NCI-H82 (cell line): ENCODE results near the gene TTLL8.
"Not testable (repeated sequence)": the region's sequence is repeated elsewhere in the genome, so short reads cannot be mapped to it uniquely, and the experiment has no call there.

Experiments
- DNase-seq: peaks from one replicate; lab custom pipeline; 2025; lab: John Stamatoyannopoulos, UW

TTLL8 gene

GRCh38 chr22:50058061-50058905 lies at the start of gene TTLL8:
Gene TTLL8 (minus strand): TSS chr22:50058298.
- DNase-seq = no peak

GRCh38 chr22:50107529-50107928 lies 49.4 kb upstream of the TTLL8 start:
- DNase-seq = no peak

- no peak for DNase-seq
These were observed 47.4 kb upstream of the TTLL8 start for GRCh38 chr22:50105208-50106100.

- DNase-seq = no peak
These were observed 46.0 kb upstream of the TTLL8 start for GRCh38 chr22:50104141-50104544.

GRCh38 chr22:50102946-50103345 lies 44.8 kb upstream of the TTLL8 start:
- DNase-seq = no peak

GRCh38 chr22:50101870-50102565 lies 43.9 kb upstream of the TTLL8 start:
- DNase-seq = no peak

GRCh38 chr22:50098052-50098451 lies 40.0 kb upstream of the TTLL8 start:
- DNase-seq = no peak

GRCh38 chr22:50092342-50092741 lies 34.2 kb upstream of the TTLL8 start:
- no peak for DNase-seq

- no peak for DNase-seq
These were observed 33.1 kb upstream of the TTLL8 start for GRCh38 chr22:50091092-50091768.

GRCh38 chr22:50090412-50090714 lies 32.3 kb upstream of the TTLL8 start:
- no peak for DNase-seq

GRCh38 chr22:50089682-50090411 lies 31.7 kb upstream of the TTLL8 start, which contains the start of gene MOV10L1:
Gene MOV10L1 (plus strand): TSS chr22:50090006. CDS start chr22:50090089, 83 bp downstream.
- no peak for DNase-seq

- DNase-seq = no peak
These were observed 31.1 kb upstream of the TTLL8 start for GRCh38 chr22:50089231-50089630.

- DNase-seq = no peak
These were observed 30.0 kb upstream of the TTLL8 start for GRCh38 chr22:50088096-50088495.

- no peak for DNase-seq
These were observed 29.5 kb upstream of the TTLL8 start for GRCh38 chr22:50087646-50088045.

GRCh38 chr22:50086975-50087374 lies 28.9 kb upstream of the TTLL8 start:
- not testable (repeated sequence) for DNase-seq

- no peak for DNase-seq
These were observed 28.4 kb upstream of the TTLL8 start for GRCh38 chr22:50086526-50086925.

GRCh38 chr22:50085211-50085972 lies 27.3 kb upstream of the TTLL8 start, which contains the start of gene MLC1:
Gene MLC1 (minus strand): TSS chr22:50085426. CDS start chr22:50084902, 524 bp downstream.
- DNase-seq = no peak

GRCh38 chr22:50084614-50085021 lies 26.5 kb upstream of the TTLL8 start:
- DNase-seq = no peak

GRCh38 chr22:50084080-50084477 lies 26.0 kb upstream of the TTLL8 start:
- no peak for DNase-seq

GRCh38 chr22:50083462-50084079 lies 25.5 kb upstream of the TTLL8 start:
- DNase-seq = no peak
